Dendritic cell treated with granulocyte-macrophage colony-stimulating factor and Interleukin-4, amounts not matched to agents 40 ng/mL and 50 ng/mL, for 4 days (primary cell): ENCODE data around the gene GRIN2D.

Experiments used
- H3K27ac Mint-ChIP-seq: one replicate; pipeline ENCODE4 v1.8.0; 2022; ENCODE audit warnings: mild to moderate bottlenecking, mixed read lengths
- H3K27me3 Mint-ChIP-seq: one replicate; pipeline ENCODE4 v1.8.0; 2022; ENCODE audit warnings: mild to moderate bottlenecking, mixed read lengths
- H3K36me3 Mint-ChIP-seq: one replicate; pipeline ENCODE4 v1.8.0; 2022; ENCODE audit warnings: low read depth, mixed read lengths
- H3K4me1 Mint-ChIP-seq: one replicate; pipeline ENCODE4 v1.8.0; 2022; ENCODE audit warnings: low read depth, mixed read lengths
- H3K4me3 Mint-ChIP-seq: one replicate; pipeline ENCODE4 v1.8.0; 2022; ENCODE audit warnings: mild to moderate bottlenecking, moderate library complexity, mixed read lengths
- H3K9me3 Mint-ChIP-seq: one replicate; pipeline ENCODE4 v1.8.0; 2022; ENCODE audit warnings: mixed read lengths
- intact Hi-C: fragments of 100-400 bp; cut with micrococcal nuclease; formaldehyde crosslinking; loops from one replicate; pipeline ENCODE4 v1.15.0; 2022

The GRIN2D gene

DNA sequence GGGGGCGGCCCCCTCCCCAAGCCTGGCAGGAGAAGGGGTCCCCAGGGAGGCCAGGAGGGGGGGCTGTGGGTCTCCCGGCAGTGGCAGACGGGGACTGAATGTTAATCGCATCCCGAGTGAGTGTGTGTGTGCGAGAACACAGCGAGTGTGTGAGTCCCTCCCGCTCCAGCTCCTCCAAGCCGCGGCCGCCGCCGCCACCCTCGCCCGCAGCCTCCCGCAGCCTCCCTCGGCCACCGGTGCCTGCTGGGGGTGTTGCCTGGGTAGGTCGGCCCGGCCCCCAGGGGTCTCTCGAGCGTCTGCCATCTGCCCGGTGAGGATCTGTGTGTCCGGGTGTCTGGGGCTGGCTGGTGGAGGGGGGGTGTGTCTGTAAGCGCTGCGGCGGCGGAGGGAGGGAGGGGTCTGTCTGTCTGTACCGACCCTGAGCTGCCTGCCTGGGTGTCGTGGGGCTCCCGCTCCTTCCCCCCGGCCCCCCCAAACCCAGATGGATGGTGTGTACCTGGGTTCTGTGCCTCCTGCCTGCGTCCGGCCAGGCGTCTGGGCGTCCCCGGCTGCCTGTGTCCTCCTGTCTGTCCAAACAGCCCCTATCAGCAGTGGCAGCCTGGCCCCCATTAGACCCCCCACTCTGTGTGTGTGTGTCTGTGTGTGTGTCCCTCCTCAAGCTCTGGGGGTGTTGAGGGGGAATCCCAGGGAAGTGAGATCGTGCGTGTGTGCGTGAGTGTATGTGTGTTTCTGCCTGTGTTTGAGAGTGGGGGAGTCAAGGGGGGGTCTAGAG, at the start of gene GRIN2D:
Gene GRIN2D, plus strand, starts transcription at position 110 of the 772 bp plus-strand sequence. CDS start 4,725 bp downstream, outside the sequence.
- H3K4me1 Mint-ChIP-seq = peaks cover 59% of the 10 kb centered on the region
- no peaks in the 10 kb centered on the region for H3K9me3 Mint-ChIP-seq
- H3K4me3 Mint-ChIP-seq = no peak within 1 kb of the TSS
- intact Hi-C loops = loop anchor here (5.0 kb wide), 1 partner anchor 71 kb away; a partner anchor contains a TSS
- peak within 1 kb of the TSS; percentile 96 for H3K27ac Mint-ChIP-seq
- peaks cover 35% of the 10 kb centered on the region for H3K36me3 Mint-ChIP-seq
- H3K27me3 Mint-ChIP-seq = peaks cover 67% of the 10 kb centered on the region

DNA sequence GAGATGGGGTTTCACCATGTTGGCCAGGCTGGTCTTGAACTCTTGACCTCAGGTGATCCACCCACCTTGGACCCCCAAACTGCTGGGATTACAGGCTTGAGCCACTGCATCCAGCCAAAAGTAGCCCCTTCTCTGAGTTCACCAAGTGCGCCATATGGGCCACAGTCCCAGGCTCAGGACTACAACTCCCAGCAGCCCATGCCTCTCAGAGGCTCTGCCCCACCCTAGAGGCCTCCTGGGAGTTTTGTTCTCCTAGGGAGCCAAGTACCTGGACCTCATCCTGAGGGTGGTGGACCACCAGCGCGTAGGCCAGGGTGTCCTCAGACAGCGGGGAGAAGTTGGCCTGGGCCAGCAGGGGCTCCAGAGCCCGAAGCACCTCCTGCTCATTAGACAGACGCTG, 48.6 kb upstream of the GRIN2D start:
- Mint-ChIP-seq H3K4me1 (peaks cover 9% of the 10 kb centered on the region), H3K36me3 (peaks cover 6% of the 10 kb centered on the region), H3K4me3 (no peak overlapping the region), H3K9me3 (no peaks in the 10 kb centered on the region), H3K27me3 (no peaks in the 10 kb centered on the region), H3K27ac (no peak overlapping the region)
- intact Hi-C loops = no loop called here

GRCh38 chr19:48346191-48346590, 47.3 kb upstream of the GRIN2D start:
- intact Hi-C loops = no loop called here
- Mint-ChIP-seq H3K9me3 (no peaks in the 10 kb centered on the region), H3K27ac (no peak overlapping the region), H3K4me3 (no peak overlapping the region), H3K36me3 (peaks cover 6% of the 10 kb centered on the region), H3K27me3 (no peaks in the 10 kb centered on the region), H3K4me1 (peaks cover 13% of the 10 kb centered on the region)

DNA sequence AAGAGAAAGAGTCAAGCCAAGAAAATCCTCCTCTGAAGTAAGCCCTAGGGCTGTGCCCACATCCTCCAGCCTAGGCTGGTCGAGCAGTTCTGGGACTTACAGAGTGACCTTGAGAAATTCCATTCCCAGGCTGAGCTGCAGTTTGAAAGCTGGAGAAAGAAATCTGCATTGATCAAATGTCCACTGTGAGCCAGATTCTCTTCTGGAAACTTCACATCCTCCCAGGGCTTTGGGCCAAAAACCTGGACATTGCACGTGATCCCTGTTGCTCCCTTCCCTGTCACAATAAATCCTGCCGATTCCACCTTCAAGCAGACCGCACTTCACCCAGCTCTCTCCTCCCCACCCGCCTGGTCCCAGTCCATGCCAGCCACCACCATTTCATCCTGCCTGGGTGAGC, 45.4 kb upstream of the GRIN2D start:
- no peak overlapping the region for H3K27ac Mint-ChIP-seq
- no peaks in the 10 kb centered on the region for H3K27me3 Mint-ChIP-seq
- peaks cover 14% of the 10 kb centered on the region for H3K4me1 Mint-ChIP-seq
- peaks cover 6% of the 10 kb centered on the region for H3K36me3 Mint-ChIP-seq
- no peak overlapping the region for H3K4me3 Mint-ChIP-seq
- intact Hi-C loops = no loop called here
- H3K9me3 Mint-ChIP-seq = no peaks in the 10 kb centered on the region

DNA sequence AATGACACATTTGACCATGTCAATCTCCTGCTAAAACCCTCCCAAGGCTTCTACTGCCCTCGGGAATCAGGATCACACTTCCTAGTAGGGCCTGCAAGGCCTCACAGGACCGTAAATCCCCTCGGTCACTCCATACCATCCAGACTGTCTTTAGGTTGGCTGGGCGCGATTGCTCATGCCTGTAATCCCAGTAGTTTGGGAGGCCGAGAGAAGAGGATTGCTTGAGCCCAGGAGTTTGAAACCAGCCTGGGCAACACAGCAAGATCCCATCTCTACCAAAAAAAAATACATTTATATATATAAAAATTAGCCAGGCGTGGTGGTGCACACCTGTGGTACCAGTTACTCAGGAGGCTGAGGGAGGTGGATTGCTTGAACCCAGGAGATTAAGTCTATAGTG, 44.7 kb upstream of the GRIN2D start:
- H3K36me3 Mint-ChIP-seq = peaks cover 6% of the 10 kb centered on the region
- intact Hi-C loops = no loop called here
- H3K4me3 Mint-ChIP-seq = no peak overlapping the region
- no peak overlapping the region for H3K27ac Mint-ChIP-seq
- H3K4me1 Mint-ChIP-seq = peaks cover 8% of the 10 kb centered on the region
- H3K27me3 Mint-ChIP-seq = no peaks in the 10 kb centered on the region
- H3K9me3 Mint-ChIP-seq = no peaks in the 10 kb centered on the region

DNA sequence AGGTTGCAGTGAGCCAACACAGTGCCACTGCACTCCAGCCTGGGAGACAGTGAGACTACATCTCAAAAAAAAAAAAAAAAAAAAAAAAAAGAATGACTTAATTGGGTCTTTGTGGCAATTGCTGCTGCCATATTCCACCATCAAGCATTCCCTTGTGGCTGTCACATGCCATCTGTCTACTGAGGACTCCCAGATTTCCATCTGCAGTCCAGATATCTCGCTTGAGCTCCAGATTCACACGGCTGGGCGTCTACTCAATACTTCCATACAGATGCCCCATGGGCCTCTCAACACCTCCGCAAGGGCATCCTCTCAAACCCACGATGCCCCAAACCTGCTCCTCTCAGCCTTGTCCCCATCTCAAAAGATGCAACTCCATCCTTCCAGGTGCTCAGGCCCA, 42.6 kb upstream of the GRIN2D start:
- no peak overlapping the region for H3K27ac Mint-ChIP-seq
- H3K27me3 Mint-ChIP-seq = no peaks in the 10 kb centered on the region
- peaks cover 6% of the 10 kb centered on the region for H3K36me3 Mint-ChIP-seq
- no peaks in the 10 kb centered on the region for H3K9me3 Mint-ChIP-seq
- H3K4me3 Mint-ChIP-seq = no peak overlapping the region
- H3K4me1 Mint-ChIP-seq = peaks cover 8% of the 10 kb centered on the region
- intact Hi-C loops = loop anchor here (5.0 kb wide), 1 partner anchor 231 kb away; no protein-coding TSS in a partner anchor

DNA sequence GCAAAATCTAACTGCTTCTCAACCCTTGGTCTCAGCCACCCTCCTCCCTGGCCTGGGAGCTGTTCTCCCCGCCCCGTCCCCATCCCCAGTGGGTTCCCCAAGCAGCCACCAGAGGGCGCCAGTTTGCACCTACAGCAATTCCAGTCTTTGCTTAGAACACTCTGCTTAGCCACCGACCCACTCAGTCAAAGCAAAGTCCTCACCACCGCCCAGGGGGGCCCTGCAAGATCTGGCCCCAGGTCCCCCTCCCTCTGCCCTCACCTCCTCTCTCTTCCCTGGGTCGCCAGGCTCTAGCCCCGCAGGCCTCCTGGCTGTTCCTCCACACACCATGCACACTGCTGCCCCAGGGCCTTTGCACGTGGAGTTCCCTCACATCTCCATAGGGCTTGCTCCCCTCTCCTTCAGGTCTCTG, 42.1 kb upstream of the GRIN2D start:
- Mint-ChIP-seq H3K36me3 (peaks cover 6% of the 10 kb centered on the region), H3K4me1 (peaks cover 8% of the 10 kb centered on the region), H3K27ac (no peak overlapping the region), H3K9me3 (no peaks in the 10 kb centered on the region), H3K4me3 (no peak overlapping the region), H3K27me3 (no peaks in the 10 kb centered on the region)
- intact Hi-C loops = loop anchor here (5.0 kb wide), 1 partner anchor 231 kb away; no protein-coding TSS in a partner anchor

GRCh38 chr19:48353677-48354076, 39.8 kb upstream of the GRIN2D start:
- no peak overlapping the region for H3K4me3 Mint-ChIP-seq
- intact Hi-C loops = loop anchor here (5.0 kb wide), 1 partner anchor 229 kb away; no protein-coding TSS in a partner anchor
- no peaks in the 10 kb centered on the region for H3K9me3 Mint-ChIP-seq
- peaks cover 6% of the 10 kb centered on the region for H3K36me3 Mint-ChIP-seq
- peaks cover 8% of the 10 kb centered on the region for H3K4me1 Mint-ChIP-seq
- H3K27me3 Mint-ChIP-seq = no peaks in the 10 kb centered on the region
- no peak overlapping the region for H3K27ac Mint-ChIP-seq

GRCh38 chr19:48354332-48354992, 39.0 kb upstream of the GRIN2D start:
- no peak overlapping the region for H3K27ac Mint-ChIP-seq
- H3K9me3 Mint-ChIP-seq = no peaks in the 10 kb centered on the region
- H3K36me3 Mint-ChIP-seq = peaks cover 12% of the 10 kb centered on the region
- intact Hi-C loops = loop anchor here (5.0 kb wide), 1 partner anchor 228 kb away; no protein-coding TSS in a partner anchor
- no peaks in the 10 kb centered on the region for H3K27me3 Mint-ChIP-seq
- no peak overlapping the region for H3K4me3 Mint-ChIP-seq
- peaks cover 8% of the 10 kb centered on the region for H3K4me1 Mint-ChIP-seq

DNA sequence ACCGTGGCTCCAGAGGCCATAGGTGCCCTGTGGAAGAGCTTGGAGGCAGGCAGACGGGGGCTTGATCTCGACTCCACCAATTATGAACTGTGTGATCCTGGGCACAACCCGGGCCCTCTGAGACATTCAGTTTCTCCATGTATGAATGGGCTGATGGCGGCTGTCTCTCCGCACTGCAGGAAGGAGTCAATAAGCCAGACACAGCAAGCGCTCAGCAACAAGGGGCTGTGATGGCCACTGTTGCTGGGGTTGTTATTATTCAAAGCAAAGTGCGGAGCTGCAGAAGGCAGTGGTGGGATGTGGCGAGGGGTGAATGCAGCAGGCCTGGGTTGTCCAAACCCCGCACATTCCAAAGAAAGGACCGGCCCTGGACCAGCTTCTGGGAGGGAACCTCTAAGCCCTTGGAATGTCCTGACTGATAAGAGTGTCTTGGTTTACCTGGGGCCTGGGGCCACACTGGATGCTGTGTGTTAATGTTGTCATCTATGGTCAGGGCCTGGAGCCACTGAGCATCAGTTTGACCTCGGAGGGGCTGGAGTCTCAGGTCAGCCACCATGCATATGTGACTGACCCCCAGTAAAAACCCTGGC, 38.0 kb upstream of the GRIN2D start:
- H3K36me3 Mint-ChIP-seq = peaks cover 17% of the 10 kb centered on the region
- intact Hi-C loops = no loop called here
- H3K4me3 Mint-ChIP-seq = no peak overlapping the region
- no peak overlapping the region for H3K27ac Mint-ChIP-seq
- no peaks in the 10 kb centered on the region for H3K27me3 Mint-ChIP-seq
- peaks cover 8% of the 10 kb centered on the region for H3K4me1 Mint-ChIP-seq
- H3K9me3 Mint-ChIP-seq = no peaks in the 10 kb centered on the region

DNA sequence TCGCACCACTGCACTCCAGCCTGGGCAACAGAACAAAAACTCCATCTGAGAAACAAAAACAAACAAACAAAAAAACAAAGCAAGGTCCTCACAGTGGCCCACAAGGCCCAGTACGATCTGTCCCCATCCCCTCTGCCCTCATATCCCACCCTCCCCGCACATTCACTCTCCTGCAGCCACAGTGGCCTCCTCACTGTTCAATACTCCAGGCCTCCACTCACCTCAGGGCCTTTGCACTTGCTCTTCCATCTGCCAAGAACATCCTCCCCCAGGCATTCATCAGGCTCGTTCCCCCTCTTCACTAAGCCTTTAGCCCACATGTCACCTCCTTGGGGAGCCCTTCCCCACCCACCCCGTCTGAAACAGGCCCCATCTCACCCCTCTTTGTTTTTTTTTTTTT, 34.3 kb upstream of the GRIN2D start:
- intact Hi-C loops = no loop called here
- Mint-ChIP-seq H3K27me3 (no peaks in the 10 kb centered on the region), H3K36me3 (peaks cover 17% of the 10 kb centered on the region), H3K9me3 (no peaks in the 10 kb centered on the region), H3K27ac (no peak overlapping the region), H3K4me3 (no peak overlapping the region), H3K4me1 (peaks cover 6% of the 10 kb centered on the region)

- Mint-ChIP-seq H3K36me3 (peaks cover 17% of the 10 kb centered on the region), H3K4me3 (no peak overlapping the region), H3K4me1 (peaks cover 18% of the 10 kb centered on the region), H3K27me3 (no peaks in the 10 kb centered on the region), H3K27ac (no peak overlapping the region), H3K9me3 (no peaks in the 10 kb centered on the region)
- intact Hi-C loops = no loop called here
Measured at GRCh38 chr19:48361912-48362311, 31.6 kb upstream of the GRIN2D start.

- peaks cover 18% of the 10 kb centered on the region for H3K4me1 Mint-ChIP-seq
Measured at GRCh38 chr19:48362716-48363499, 30.6 kb upstream of the GRIN2D start.

More at GRCh38 chr19:48362716-48363499, 30.6 kb upstream of the GRIN2D start:
- no peaks in the 10 kb centered on the region for H3K27me3 Mint-ChIP-seq
- intact Hi-C loops = no loop called here
- peak overlapping the region; percentile 78 for H3K4me3 Mint-ChIP-seq
- no peaks in the 10 kb centered on the region for H3K9me3 Mint-ChIP-seq
- peaks cover 17% of the 10 kb centered on the region for H3K36me3 Mint-ChIP-seq
- H3K27ac Mint-ChIP-seq = peak overlapping the region; percentile 95
